GM18517 (cell line): ENCODE data around the gene CYP4F22.
A peak's percentile ranks its signal among the peaks of the same experiment; 100 is the strongest.
"Not testable (repeated sequence)": the region's sequence is repeated elsewhere in the genome, so short reads cannot be mapped to it uniquely, and the experiment has no call there.

Experiments used
- ATAC-seq: cut with Tn5 transposase; IDR thresholded peaks from one replicate; pipeline ENCODE4 v1.9.1; 2021; ENCODE audit warnings: mild to moderate bottlenecking, moderate library complexity; ENCODE audit not compliant: unreplicated experiment

Gene CYP4F22

GRCh38 chr19:15508035-15508710 is at the start of gene CYP4F22:
TSS of gene CYP4F22 (plus strand) at chr19:15508525. CDS start at chr19:15525337, 16,812 bp downstream.
- no peak for ATAC-seq

GRCh38 chr19:15461694-15462093 is 46.6 kb upstream of the CYP4F22 start:
- no peak for ATAC-seq

GRCh38 chr19:15463861-15464371 is 44.4 kb upstream of the CYP4F22 start:
- ATAC-seq = no peak

GRCh38 chr19:15464394-15465385 is 43.6 kb upstream of the CYP4F22 start, which contains the start of gene RASAL3:
TSS of gene RASAL3 (minus strand) at chr19:15464544. CDS start at chr19:15464358, 186 bp downstream.
- ATAC-seq = no peak

- ATAC-seq = peak; percentile 73
These were observed 41.2 kb upstream of the CYP4F22 start for GRCh38 chr19:15466851-15467733.

GRCh38 chr19:15467734-15468214 is 40.6 kb upstream of the CYP4F22 start:
- ATAC-seq = no peak

GRCh38 chr19:15468675-15469512 is 39.4 kb upstream of the CYP4F22 start:
- ATAC-seq = no peak

- ATAC-seq = no peak
These were observed 38.6 kb upstream of the CYP4F22 start for GRCh38 chr19:15469513-15470297.

GRCh38 chr19:15471639-15472101 is 36.7 kb upstream of the CYP4F22 start:
- ATAC-seq = no peak

GRCh38 chr19:15473821-15474220 is 34.5 kb upstream of the CYP4F22 start:
- not testable (repeated sequence) for ATAC-seq

- no peak for ATAC-seq
These were observed 33.2 kb upstream of the CYP4F22 start for GRCh38 chr19:15475169-15475568.

- ATAC-seq = no peak
These were observed 32.7 kb upstream of the CYP4F22 start for GRCh38 chr19:15475611-15476010.

- ATAC-seq = no peak
These were observed 32.0 kb upstream of the CYP4F22 start for GRCh38 chr19:15476325-15476724.

- no peak for ATAC-seq
These were observed 28.7 kb upstream of the CYP4F22 start, which contains the start of gene PGLYRP2 for GRCh38 chr19:15479391-15480345. TSS of gene PGLYRP2 (minus strand) at chr19:15479501. CDS start at chr19:15479371, 130 bp downstream.

GRCh38 chr19:15480996-15481395 is 27.3 kb upstream of the CYP4F22 start:
- ATAC-seq = not testable (repeated sequence)

GRCh38 chr19:15485768-15486167 is 22.6 kb upstream of the CYP4F22 start:
- ATAC-seq = not testable (repeated sequence)

- ATAC-seq = no peak
These were observed 21.3 kb upstream of the CYP4F22 start for GRCh38 chr19:15487038-15487437.
